ENCODE results near the gene LZTS2.

LZTS2 gene, protein sequence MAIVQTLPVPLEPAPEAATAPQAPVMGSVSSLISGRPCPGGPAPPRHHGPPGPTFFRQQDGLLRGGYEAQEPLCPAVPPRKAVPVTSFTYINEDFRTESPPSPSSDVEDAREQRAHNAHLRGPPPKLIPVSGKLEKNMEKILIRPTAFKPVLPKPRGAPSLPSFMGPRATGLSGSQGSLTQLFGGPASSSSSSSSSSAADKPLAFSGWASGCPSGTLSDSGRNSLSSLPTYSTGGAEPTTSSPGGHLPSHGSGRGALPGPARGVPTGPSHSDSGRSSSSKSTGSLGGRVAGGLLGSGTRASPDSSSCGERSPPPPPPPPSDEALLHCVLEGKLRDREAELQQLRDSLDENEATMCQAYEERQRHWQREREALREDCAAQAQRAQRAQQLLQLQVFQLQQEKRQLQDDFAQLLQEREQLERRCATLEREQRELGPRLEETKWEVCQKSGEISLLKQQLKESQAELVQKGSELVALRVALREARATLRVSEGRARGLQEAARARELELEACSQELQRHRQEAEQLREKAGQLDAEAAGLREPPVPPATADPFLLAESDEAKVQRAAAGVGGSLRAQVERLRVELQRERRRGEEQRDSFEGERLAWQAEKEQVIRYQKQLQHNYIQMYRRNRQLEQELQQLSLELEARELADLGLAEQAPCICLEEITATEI

DNA sequence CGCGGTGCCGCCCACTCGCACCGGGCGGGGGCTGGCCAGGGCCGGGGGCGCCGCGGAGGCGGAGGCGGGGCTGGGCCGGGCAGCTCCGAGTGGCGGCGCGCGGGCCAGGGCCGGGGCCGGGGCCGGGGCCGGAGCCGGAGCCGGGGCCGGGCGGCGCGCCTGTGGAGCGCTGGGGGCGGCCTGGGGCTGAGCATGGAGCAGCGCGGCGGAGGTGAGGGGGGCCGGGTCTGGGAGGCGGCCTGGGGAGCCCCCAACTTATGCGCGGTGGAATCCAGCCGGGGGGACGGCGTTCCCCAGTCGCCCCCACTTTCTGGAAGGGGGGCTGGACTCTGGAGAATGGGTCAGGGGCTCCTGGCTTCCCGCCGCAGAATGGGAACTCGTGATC lies at the start of gene LZTS2:
Gene LZTS2, plus strand, starts transcription at position 67 of the 385 bp plus-strand sequence. CDS start 2,731 bp downstream, outside the sequence.
- no peak for DNase-seq (ENCODE audit: low read depth in 2 of 2)
- peak within 1 kb of the TSS; percentile 79 to 82 for H3K4me3 ChIP-seq (replicated peaks in 1 of 2; ENCODE audit: low read depth in 2 of 2, low read length in 2 of 2)
- TF ChIP-seq, protein P1, sequence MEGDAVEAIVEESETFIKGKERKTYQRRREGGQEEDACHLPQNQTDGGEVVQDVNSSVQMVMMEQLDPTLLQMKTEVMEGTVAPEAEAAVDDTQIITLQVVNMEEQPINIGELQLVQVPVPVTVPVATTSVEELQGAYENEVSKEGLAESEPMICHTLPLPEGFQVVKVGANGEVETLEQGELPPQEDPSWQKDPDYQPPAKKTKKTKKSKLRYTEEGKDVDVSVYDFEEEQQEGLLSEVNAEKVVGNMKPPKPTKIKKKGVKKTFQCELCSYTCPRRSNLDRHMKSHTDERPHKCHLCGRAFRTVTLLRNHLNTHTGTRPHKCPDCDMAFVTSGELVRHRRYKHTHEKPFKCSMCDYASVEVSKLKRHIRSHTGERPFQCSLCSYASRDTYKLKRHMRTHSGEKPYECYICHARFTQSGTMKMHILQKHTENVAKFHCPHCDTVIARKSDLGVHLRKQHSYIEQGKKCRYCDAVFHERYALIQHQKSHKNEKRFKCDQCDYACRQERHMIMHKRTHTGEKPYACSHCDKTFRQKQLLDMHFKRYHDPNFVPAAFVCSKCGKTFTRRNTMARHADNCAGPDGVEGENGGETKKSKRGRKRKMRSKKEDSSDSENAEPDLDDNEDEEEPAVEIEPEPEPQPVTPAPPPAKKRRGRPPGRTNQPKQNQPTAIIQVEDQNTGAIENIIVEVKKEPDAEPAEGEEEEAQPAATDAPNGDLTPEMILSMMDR (IDR thresholded peaks at IDR 0.05; ENCODE audit: low read depth, low read length), result no peak

GRCh38 chr10:100960251-100960650 lies 39.4 kb upstream of the LZTS2 start:
- DNase-seq (ENCODE audit: low read depth in 2 of 2), result no peak
- TF ChIP-seq, protein P1 (IDR thresholded peaks at IDR 0.05; ENCODE audit: low read depth, low read length), result no peak
- no peak overlapping the region for H3K4me3 ChIP-seq (replicated peaks in 1 of 2; ENCODE audit: low read depth in 2 of 2, low read length in 2 of 2)

DNA sequence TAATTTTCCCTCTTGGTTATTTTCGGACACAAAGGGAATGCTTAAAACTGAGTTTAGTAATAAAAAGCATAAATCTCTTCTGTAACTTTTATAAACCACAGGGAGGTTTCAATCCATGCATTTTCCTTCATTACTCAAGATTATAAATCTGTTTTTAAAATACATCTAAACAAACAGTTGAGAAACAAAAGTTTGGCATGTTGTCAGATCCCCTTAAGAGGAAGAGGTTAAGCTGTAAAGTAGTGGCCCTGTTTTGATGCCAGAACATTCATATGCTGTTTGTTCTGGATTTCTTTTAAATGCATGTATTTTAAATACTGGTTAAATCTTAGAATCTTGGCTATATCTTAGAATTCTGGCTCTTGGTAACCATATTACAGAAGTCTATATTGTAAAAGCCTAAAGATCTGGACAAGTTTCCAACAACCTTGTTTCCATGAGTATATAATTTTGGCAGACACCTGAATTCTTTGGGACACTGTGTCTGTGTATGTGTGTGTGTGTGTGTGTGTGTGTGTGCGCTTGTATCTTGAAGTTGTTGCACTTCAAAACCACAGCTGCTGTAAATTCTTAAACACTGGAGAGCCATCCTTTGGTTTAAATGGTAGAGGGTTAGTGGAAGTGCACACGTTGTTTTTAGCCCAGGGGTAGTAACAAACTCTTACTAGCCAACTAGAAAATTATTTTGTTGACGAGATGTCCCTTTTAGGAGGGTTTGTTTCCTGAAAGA lies 37.1 kb upstream of the LZTS2 start:
- TF ChIP-seq, protein P1 (IDR thresholded peaks at IDR 0.05; ENCODE audit: low read depth, low read length), result no peak
- no peak for DNase-seq (ENCODE audit: low read depth in 2 of 2)
- no peak overlapping the region for H3K4me3 ChIP-seq (replicated peaks in 1 of 2; ENCODE audit: low read depth in 2 of 2, low read length in 2 of 2)

- DNase-seq (ENCODE audit: low read depth in 2 of 2), result no peak
- no peak overlapping the region for H3K4me3 ChIP-seq (replicated peaks in 1 of 2; ENCODE audit: low read depth in 2 of 2, low read length in 2 of 2)
- TF ChIP-seq, protein P1 (IDR thresholded peaks at IDR 0.05; ENCODE audit: low read depth, low read length), result no peak
Measured at GRCh38 chr10:100963826-100964225, 35.8 kb upstream of the LZTS2 start.

GRCh38 chr10:100965820-100966219 lies 33.8 kb upstream of the LZTS2 start:
- no peak overlapping the region for H3K4me3 ChIP-seq (replicated peaks in 1 of 2; ENCODE audit: low read depth in 2 of 2, low read length in 2 of 2)
- TF ChIP-seq, protein P1 (IDR thresholded peaks at IDR 0.05; ENCODE audit: low read depth, low read length), result no peak
- DNase-seq (ENCODE audit: low read depth in 2 of 2), result no peak

GRCh38 chr10:100966887-100967286 lies 32.7 kb upstream of the LZTS2 start:
- no peak overlapping the region for H3K4me3 ChIP-seq (replicated peaks in 1 of 2; ENCODE audit: low read depth in 2 of 2, low read length in 2 of 2)
- no peak for DNase-seq (ENCODE audit: low read depth in 2 of 2)
- TF ChIP-seq, protein P1 (IDR thresholded peaks at IDR 0.05; ENCODE audit: low read depth, low read length), result no peak

Measured in cardiac fibroblast (primary cell).